Thymus (tissue), 11 donors: Measurements from ENCODE around the gene BTBD7. TPM values are rescaled to one million over a fixed set of nuclear protein-coding genes. Genes with fewer than 3 reads are reported as not detected.

Source experiments
- DNase-seq, 9 donors: peaks; one replicate each; pipeline ENCODE4 v3.0.0-alpha.2; 2013; ENCODE audit warnings: low spot score in 9 of 9, low read depth in 6 of 9, missing footprints in 1 of 9
- H3K27ac ChIP-seq, 2 donors: one replicate each; pipeline ENCODE4 v1.5.1; 2013; ENCODE audit warnings: control low read depth in 1 of 2, low read depth in 1 of 2, low read length in 1 of 2, mild to moderate bottlenecking in 1 of 2, moderate library complexity in 1 of 2
- H3K27me3 ChIP-seq, 2 donors: one replicate each; pipeline ENCODE4 v1.5.1; 2013; ENCODE audit warnings: low read length in 1 of 2; ENCODE audit not compliant: control insufficient read depth in 2 of 2, insufficient read depth in 1 of 2
- H3K36me3 ChIP-seq, 2 donors: one replicate each; pipeline ENCODE4 v1.5.1; 2013; ENCODE audit warnings: low read length in 1 of 2, mild to moderate bottlenecking in 1 of 2, moderate library complexity in 1 of 2; ENCODE audit not compliant: control insufficient read depth in 2 of 2, insufficient read depth in 2 of 2
- H3K4me1 ChIP-seq, 2 donors: one replicate each; pipeline ENCODE4 v1.5.1; 2013; ENCODE audit warnings: low read length in 2 of 2; ENCODE audit not compliant: control insufficient read depth in 2 of 2, insufficient read depth in 2 of 2
- H3K4me3 ChIP-seq, 2 donors: one replicate each; pipeline ENCODE4 v1.5.1; 2013; ENCODE audit warnings: low read length in 2 of 2, control low read depth in 1 of 2, mild to moderate bottlenecking in 1 of 2
- H3K9me3 ChIP-seq, 2 donors: one replicate each; pipeline ENCODE4 v1.5.1; 2013; ENCODE audit warnings: low read length in 1 of 2, mild to moderate bottlenecking in 1 of 2; ENCODE audit not compliant: control insufficient read depth in 2 of 2, insufficient read depth in 1 of 2
- WGBS: extraction: QIAGEN DNeasy Blood & Tissue Kit; methylation state at CpG from one replicate; pipeline ENCODE4 v1.1.7; 2013; 5-methylcytosine and 5-hydroxymethylcytosine counted together
- polyA plus RNA-seq: library from polyadenylated mRNA; stranded (reverse); fragments of 200-250 nt; gene quantifications from one replicate; pipeline ENCODE4 v1.2.3, GENCODE V29; 2013
- total RNA-seq: library from RNA; stranded (reverse); fragments of 120-200 nt; gene quantifications from one replicate; pipeline ENCODE4 v1.2.4, GENCODE V29; 2013
- donor health status: healthy.

BTBD7 gene
- total and polyA plus RNA-seq, 2 donors = 8.4 to 10.5 TPM

DNA sequence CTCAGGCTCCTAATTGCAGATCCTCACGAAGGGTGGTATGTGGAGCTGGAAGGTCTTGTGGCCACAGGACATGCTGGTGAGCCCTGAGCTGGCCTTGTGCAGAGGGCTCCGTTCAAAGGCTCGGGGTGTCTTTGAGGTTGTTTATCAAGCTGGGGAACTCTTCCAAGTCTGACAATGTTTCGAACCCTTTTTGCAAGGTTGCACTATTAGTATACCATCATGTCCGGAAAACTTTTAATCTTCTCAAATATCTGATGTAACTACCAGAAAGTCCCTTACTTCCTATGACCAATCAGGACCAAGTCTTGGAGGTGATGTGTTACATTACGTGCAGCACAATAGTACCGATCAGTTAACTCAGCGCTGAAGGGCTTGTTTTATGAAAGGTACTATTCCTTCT is 104.3 kb downstream of the BTBD7 start:
- 92% methylated on average over 8 of the region's 8 CpGs for WGBS
- no peak for DNase-seq
- peaks cover 0 to 10% of the 10 kb centered on the region in 2 donors for H3K27me3 ChIP-seq
- H3K4me1 ChIP-seq = no peaks in the 10 kb centered on the region
- no peak overlapping the region for H3K4me3 ChIP-seq
- no peak overlapping the region for H3K27ac ChIP-seq
- peaks cover 37 to 42% of the 10 kb centered on the region in 2 donors for H3K36me3 ChIP-seq
- no peaks in the 10 kb centered on the region for H3K9me3 ChIP-seq

DNA sequence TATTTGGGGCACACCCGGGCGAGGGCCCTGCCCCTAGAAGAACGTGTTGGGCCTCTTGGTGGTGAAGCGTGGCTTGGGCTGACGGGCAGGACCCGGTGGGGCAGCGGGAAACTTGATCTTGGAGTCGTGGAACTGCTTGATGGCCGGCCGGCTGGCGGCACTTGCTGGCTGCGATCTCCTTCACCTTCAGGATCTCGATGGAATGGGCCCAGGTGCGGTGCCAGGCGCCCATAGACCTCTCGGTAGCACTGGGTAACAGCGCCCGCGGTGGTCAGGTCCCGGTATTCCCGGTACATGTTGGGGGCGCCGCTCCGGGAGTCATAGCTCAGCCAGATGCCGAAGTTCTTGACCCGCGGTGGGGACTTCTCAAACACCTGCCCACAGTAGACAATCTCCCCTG is 109.3 kb downstream of the BTBD7 start:
- 98% methylated on average over 27 of the region's 27 CpGs for WGBS

DNA sequence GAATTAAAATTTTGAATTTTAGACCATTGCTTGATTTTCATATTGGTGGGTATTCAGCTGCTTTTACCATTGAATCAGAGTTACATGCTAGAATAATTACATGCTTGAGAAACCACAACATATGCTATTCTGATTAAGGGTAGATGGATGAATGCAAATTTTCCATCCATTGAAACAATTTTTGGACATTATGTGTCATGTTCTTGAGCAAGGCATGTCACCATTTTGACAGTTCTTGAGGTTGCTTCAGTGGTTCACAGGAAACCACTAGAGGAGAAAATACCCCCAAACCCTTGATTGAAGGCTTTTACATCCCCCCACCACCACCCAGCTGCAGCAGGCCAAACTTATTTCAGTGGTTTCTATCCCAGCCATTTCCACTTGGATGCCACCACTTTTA is 112.3 kb downstream of the BTBD7 start:
- Histone ChIP-seq H3K4me1 (no peaks in the 10 kb centered on the region), H3K36me3 (peaks cover 51 to 55% of the 10 kb centered on the region in 2 donors), H3K27ac (no peak overlapping the region), H3K27me3 (no peaks in the 10 kb centered on the region), H3K9me3 (no peaks in the 10 kb centered on the region), H3K4me3 (no peak overlapping the region)
- no peak for DNase-seq

More for the DNA sequence above, 109.3 kb downstream of the BTBD7 start:
- H3K4me1 ChIP-seq = no peaks in the 10 kb centered on the region
- H3K4me3 ChIP-seq = no peak overlapping the region
- DNase-seq = no peak
- peaks cover 58 to 61% of the 10 kb centered on the region in 2 donors for H3K36me3 ChIP-seq
- H3K27me3 ChIP-seq = no peaks in the 10 kb centered on the region
- no peak overlapping the region for H3K27ac ChIP-seq
- no peaks in the 10 kb centered on the region for H3K9me3 ChIP-seq

DNA sequence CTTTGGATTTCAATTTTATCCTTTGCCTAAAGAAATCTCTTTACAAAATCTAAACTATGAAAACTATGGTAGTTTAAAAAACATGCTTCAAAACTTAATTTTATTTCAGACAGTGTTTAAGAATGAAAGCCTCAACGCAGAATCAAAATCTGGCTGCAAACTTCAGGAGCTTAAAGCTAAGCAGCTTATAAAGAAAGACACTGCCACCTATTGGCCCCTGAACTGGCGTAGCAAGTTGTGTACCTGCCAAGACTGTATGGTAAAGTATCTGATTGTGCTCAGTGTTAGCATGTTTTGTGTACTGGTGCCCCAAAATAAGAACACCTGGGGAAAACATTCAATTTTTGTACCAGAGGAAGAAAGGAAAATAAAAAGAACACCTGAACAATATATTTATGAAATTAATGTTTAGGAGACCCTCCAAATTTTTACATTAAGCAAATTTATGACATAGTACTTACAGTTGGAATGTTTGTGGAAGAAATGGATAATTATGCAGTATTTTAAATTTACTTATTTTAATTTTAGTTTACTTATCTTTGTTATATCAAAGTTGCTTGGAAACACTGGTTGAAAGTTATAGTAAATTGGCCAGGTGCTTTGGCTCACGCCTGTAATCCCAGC is 113.6 kb downstream of the BTBD7 start:
- H3K9me3 ChIP-seq = no peaks in the 10 kb centered on the region
- no peaks in the 10 kb centered on the region for H3K27me3 ChIP-seq
- DNase-seq = peak in 8 of 9 donors; percentile 42 to 82 (median 50)
- H3K27ac ChIP-seq = no peak overlapping the region
- peaks cover 57 to 60% of the 10 kb centered on the region in 2 donors for H3K36me3 ChIP-seq
- no peak overlapping the region for H3K4me3 ChIP-seq
- WGBS = 76% methylated on average over 3 of the region's 3 CpGs
- H3K4me1 ChIP-seq = no peaks in the 10 kb centered on the region

DNA sequence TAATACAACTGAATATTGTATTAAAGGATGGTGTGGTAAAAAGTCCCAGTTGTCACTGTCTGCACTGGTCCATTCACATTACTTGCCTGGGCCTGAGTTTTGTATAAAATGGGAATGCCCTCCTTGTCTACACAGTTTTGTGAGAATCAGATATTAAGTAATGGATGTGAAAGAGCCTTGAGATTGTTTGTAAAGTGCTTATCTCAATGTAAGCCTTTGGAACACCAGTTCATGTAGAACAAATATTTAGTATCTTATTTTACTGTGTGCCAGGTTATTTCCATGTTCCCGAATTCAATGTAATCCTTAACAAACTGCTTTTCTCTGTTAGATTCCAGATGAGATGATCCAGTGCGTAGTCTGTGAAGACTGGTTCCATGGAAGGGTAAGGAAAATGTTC is 118.2 kb downstream of the BTBD7 start:
- 97% methylated on average over 2 of the region's 2 CpGs for WGBS
- Histone ChIP-seq H3K4me1 (no peaks in the 10 kb centered on the region), H3K27ac (no peak overlapping the region), H3K27me3 (no peaks in the 10 kb centered on the region), H3K4me3 (no peak overlapping the region), H3K9me3 (no peaks in the 10 kb centered on the region), H3K36me3 (peaks cover 42 to 52% of the 10 kb centered on the region in 2 donors)
- no peak for DNase-seq

DNA sequence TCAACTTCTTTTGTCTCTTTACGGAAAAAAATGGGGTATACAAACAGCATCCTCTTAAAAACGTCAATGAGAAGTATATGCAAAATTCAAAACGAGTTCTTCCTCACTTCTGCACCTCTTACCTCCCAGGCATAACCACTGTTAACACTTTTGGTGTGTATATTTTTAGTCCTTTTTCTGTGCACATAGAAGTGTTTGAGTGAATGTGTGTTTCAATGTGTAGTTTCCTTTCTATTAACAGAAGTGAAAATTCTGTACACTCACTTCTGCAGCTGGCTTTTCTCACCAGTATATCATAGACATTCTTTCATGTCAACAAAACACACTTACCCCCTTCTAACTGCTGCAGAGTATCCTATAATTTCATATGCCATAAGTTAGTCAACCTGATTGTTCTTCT is 120.4 kb downstream of the BTBD7 start:
- peaks cover 37 to 43% of the 10 kb centered on the region in 2 donors for H3K36me3 ChIP-seq
- 96% methylated on average over 3 of the region's 3 CpGs for WGBS

DNA sequence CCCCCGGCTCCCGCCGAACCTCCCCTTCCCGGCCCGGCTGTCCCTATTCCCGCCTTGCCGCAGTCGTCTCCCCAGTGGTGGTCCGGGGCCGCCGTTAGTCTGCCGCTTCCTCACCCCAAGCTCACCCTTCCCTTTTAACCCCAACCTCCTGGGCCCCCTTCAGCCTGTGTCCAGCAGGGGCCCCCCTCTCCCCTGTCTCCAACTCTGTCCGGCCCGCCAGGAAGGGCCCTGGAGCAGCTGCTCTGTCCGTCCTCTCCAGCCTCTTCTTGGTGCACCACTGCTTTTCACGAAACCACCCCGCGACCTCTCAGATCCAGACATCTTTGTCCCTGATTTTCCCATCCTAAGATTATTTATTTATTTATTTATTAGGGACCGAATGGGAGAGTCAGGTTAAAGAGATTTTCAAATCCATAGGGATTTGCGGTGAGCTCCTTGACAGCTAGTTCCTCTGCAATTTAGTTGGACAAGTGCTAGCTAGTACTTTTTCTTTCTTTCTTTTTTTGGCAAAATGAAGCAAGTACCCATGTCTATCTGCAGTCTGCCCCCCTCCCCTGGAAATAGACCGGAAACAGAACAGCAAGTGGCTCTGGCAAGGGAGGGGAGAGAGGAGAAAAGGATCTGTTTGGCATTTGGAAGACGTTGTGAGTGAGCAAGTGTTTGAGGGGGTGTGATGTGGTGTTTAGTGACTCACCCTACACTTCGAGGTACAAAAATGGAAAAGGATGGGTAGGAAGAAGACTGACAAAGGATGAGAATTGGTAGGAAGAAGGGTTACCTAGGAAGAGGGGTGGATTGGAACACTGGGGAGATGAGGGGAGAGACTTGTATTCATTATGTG is 125.1 kb downstream of the BTBD7 start:
- H3K9me3 ChIP-seq = no peaks in the 10 kb centered on the region
- peak overlapping the region; percentile 51 to 70 for H3K27ac ChIP-seq
- peaks cover 15 to 18% of the 10 kb centered on the region in 2 donors for H3K4me1 ChIP-seq
- WGBS = under 1% methylated on average over 23 of the region's 23 CpGs
- DNase-seq = peak in 3 of 9 donors; percentile 28 to 55 (median 29)
- no peaks in the 10 kb centered on the region for H3K27me3 ChIP-seq
- H3K36me3 ChIP-seq = peaks cover 9 to 11% of the 10 kb centered on the region in 2 donors
- H3K4me3 ChIP-seq = peak overlapping the region; percentile 79 to 88

More for the DNA sequence above, 120.4 kb downstream of the BTBD7 start:
- Histone ChIP-seq H3K4me3 (no peak overlapping the region), H3K4me1 (peaks cover 3 to 12% of the 10 kb centered on the region in 2 donors), H3K27ac (no peak overlapping the region), H3K27me3 (no peaks in the 10 kb centered on the region), H3K9me3 (no peaks in the 10 kb centered on the region)
- no peak for DNase-seq

DNA sequence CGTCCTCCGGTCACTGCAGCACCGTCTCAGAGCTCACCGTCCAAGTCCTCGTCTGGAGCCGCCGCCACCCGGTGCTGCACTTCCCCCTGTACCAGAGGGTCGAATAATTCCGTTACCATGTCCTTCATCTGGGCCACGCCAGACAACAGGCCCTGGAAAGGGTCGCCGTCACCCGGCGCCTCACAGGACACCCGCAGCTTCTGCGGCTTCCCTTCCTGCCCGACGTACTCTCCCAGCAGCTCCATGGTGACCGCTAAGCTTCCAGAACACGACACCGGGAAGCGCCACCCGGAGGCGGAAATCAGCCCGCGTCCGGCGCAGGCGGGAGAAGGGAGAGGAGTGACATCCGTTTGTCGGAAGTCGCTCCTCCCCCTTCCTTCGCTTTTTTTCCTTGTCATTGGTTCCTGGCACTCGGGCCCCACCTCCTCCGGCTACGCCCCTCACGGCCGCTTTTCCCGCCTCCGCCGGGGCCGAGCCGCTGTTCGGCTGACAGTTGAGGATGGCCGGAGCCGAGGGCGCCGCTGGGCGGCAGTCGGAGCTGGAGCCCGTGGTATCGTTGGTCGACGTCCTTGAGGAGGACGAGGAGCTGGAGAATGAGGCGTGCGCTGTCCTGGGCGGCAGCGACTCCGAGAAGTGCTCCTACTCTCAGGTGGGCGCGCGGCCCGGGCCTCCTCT is 125.9 kb downstream of the BTBD7 start, which contains the start of the genes GON7 and UBR7:
GON7 (minus strand) TSS at position 273 of the 675 bp plus-strand sequence; CDS start at position 245, 28 bp downstream.
UBR7 (plus strand) TSS at position 464 of the 675 bp plus-strand sequence; CDS start at position 500, 36 bp downstream.
- no peaks in the 10 kb centered on the region for H3K27me3 ChIP-seq
- no peaks in the 10 kb centered on the region for H3K9me3 ChIP-seq
- H3K4me1 ChIP-seq = peaks cover 15 to 18% of the 10 kb centered on the region in 2 donors
- WGBS = under 1% methylated on average over 65 of the region's 65 CpGs
- peak within 1 kb of the TSS; percentile 53 to 70 for H3K27ac ChIP-seq
- H3K36me3 ChIP-seq = peaks cover 3 to 5% of the 10 kb centered on the region in 2 donors
- peak within 1 kb of the TSS; percentile 79 to 88 for H3K4me3 ChIP-seq
- peak; percentile 83 to 95 (median 87) for DNase-seq
